RWPE2 (cell line): ENCODE measurements around the gene ANK3.

Experiments
- ATAC-seq: fragments of 200-7000 bp; cut with Tn5 transposase; 3 replicates; pipeline ENCODE4 v1.9.1; 2021; ENCODE audit warnings: low read depth
- DNase-seq: peaks from one replicate; pipeline ENCODE4 v3.0.0-alpha.2; 2020; ENCODE audit warnings: low spot score
- H3K27ac ChIP-seq: fragments of 450-650 bp; 2 replicates; pipeline ENCODE4 v1.5.1; 2017; ENCODE audit warnings: mild to moderate bottlenecking; ENCODE audit not compliant: poor library complexity, severe bottlenecking
- H3K27me3 ChIP-seq: fragments of 250-450 bp; sonication (Bioruptor Pico); 2 replicates; pipeline ENCODE4 v1.5.1; 2021; ENCODE audit warnings: mild to moderate bottlenecking, moderate library complexity; ENCODE audit not compliant: insufficient read depth, poor library complexity, severe bottlenecking
- H3K36me3 ChIP-seq: fragments of 250-450 bp; sonication (Bioruptor Pico); 2 replicates; pipeline ENCODE4 v1.5.1; 2020; ENCODE audit warnings: low read depth, mild to moderate bottlenecking, moderate library complexity
- H3K4me1 ChIP-seq: fragments of 250-450 bp; sonication (Bioruptor Pico); 2 replicates; pipeline ENCODE4 v1.5.1; 2021; ENCODE audit warnings: mild to moderate bottlenecking, moderate library complexity; ENCODE audit not compliant: insufficient read depth, poor library complexity, severe bottlenecking
- H3K4me3 ChIP-seq: fragments of 250-450 bp; sonication (Bioruptor Pico); 2 replicates; pipeline ENCODE4 v1.5.1; 2021; ENCODE audit warnings: mild to moderate bottlenecking, moderate library complexity; ENCODE audit not compliant: severe bottlenecking
- H3K9me3 ChIP-seq: fragments of 250-450 bp; sonication (Bioruptor Pico); 2 replicates; pipeline ENCODE4 v1.5.1; 2021; ENCODE audit warnings: mild to moderate bottlenecking, moderate library complexity; ENCODE audit not compliant: severe bottlenecking
- CTCF ChIP-seq: fragments of 450-650 bp; IDR thresholded peaks from one replicate; pipeline ENCODE4 v1.5.1; 2017; ENCODE audit warnings: mild to moderate bottlenecking, moderate library complexity; ENCODE audit not compliant: poor library complexity, severe bottlenecking

ANK3 gene

GRCh38 chr10:60316029-60316428 is 73.6 kb downstream of the ANK3 start:
- Histone ChIP-seq H3K36me3 (no peaks in the 10 kb centered on the region), H3K27ac (no peak overlapping the region), H3K4me3 (no peak overlapping the region), H3K4me1 (peaks cover 31% of the 10 kb centered on the region), H3K9me3 (no peaks in the 10 kb centered on the region), H3K27me3 (no peaks in the 10 kb centered on the region)
- no peak for TF ChIP-seq CTCF
- no peak for DNase-seq
- no peak for ATAC-seq

GRCh38 chr10:60315311-60315710 is 74.4 kb downstream of the ANK3 start:
- Histone ChIP-seq H3K9me3 (no peaks in the 10 kb centered on the region), H3K4me3 (no peak overlapping the region), H3K4me1 (peaks cover 31% of the 10 kb centered on the region), H3K27me3 (no peaks in the 10 kb centered on the region), H3K36me3 (no peaks in the 10 kb centered on the region), H3K27ac (peak overlapping the region; percentile 75)
- no peak for DNase-seq
- no peak for ATAC-seq
- TF ChIP-seq CTCF: no peak

DNA sequence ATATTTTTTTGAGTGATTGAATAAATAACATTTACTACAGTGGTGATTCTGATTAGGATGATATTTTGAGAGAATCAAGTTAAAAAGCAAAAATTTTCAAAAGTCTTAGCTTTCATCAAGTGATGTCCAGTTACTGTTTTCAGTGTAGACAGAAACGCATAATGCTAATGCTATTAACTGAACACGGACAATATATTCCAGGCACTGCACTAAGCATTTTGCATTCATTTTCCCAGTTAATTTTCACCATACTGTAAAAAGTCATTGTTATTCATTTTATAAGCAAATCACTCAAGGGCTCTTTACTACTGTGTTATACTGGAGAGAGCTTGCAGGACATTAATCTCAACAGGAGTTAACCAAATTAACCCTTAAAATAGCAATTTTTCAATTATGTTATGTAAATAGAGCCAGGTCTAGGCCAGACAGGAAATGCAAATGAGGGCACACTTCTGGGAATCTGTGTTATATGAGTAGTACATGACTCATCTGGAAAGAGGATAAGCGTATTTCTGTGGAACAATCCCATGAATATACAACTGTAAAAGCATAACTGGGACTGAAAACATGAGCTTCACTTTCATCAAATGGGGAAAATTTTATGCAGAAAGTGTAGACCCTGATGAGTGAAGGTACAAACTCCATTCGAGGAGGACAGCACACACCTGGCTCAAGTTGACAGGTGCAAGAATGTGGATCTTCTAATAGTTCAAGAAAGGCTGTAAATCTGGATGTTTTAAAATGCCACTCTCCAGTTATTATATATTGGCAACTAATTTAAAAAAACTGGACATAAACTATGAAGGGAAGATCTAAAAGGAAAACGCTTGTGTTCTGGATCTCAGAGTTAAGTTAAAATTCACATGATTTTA is 75.4 kb downstream of the ANK3 start:
- H3K9me3 ChIP-seq: no peaks in the 10 kb centered on the region
- H3K27me3 ChIP-seq: no peaks in the 10 kb centered on the region
- ATAC-seq (peak; percentile 82), DNase-seq (no peak)
- no peaks in the 10 kb centered on the region for H3K36me3 ChIP-seq
- no peak overlapping the region for H3K4me3 ChIP-seq
- H3K4me1 ChIP-seq: peaks cover 31% of the 10 kb centered on the region
- no peak for TF ChIP-seq CTCF
- H3K27ac ChIP-seq: peak overlapping the region; percentile 75

GRCh38 chr10:60313589-60313952 is 76.1 kb downstream of the ANK3 start:
- TF ChIP-seq CTCF: no peak

GRCh38 chr10:60312818-60313588 is 76.7 kb downstream of the ANK3 start:
- Histone ChIP-seq H3K4me1 (peaks cover 31% of the 10 kb centered on the region), H3K4me3 (no peak overlapping the region), H3K27ac (peak overlapping the region; percentile 75), H3K36me3 (no peaks in the 10 kb centered on the region), H3K9me3 (no peaks in the 10 kb centered on the region), H3K27me3 (no peaks in the 10 kb centered on the region)
- ATAC-seq (peak; percentile 85), DNase-seq (no peak)
- no peak for TF ChIP-seq CTCF

More at GRCh38 chr10:60313589-60313952, 76.1 kb downstream of the ANK3 start:
- Histone ChIP-seq H3K27me3 (no peaks in the 10 kb centered on the region), H3K4me1 (peaks cover 31% of the 10 kb centered on the region), H3K4me3 (no peak overlapping the region), H3K27ac (peak overlapping the region; percentile 75), H3K9me3 (no peaks in the 10 kb centered on the region), H3K36me3 (no peaks in the 10 kb centered on the region)
- DNase-seq: no peak
- no peak for ATAC-seq
